PC-3 (cell line): ENCODE data around the gene RAD50.

ENCODE experiments used
- CTCF ChIP-seq: fragments of 300-600 bp; sonication (generic); conservative IDR thresholded peaks from 2 replicates; pipeline ENCODE4 v1.5.1; 2017; ENCODE audit warnings: antibody characterized with exemption, low read depth, mild to moderate bottlenecking, low read length
- EZH2 ChIP-seq: fragments of 300-600 bp; sonication (generic); IDR thresholded peaks from one replicate; pipeline ENCODE4 v1.6.1; 2017; ENCODE audit warnings: antibody characterized with exemption, mild to moderate bottlenecking, low read length; ENCODE audit not compliant: unreplicated experiment

- TF ChIP-seq CTCF = no peak
- no peak for TF ChIP-seq EZH2
Measured at GRCh38 chr5:132556763-132557477, at the start of gene RAD50.
